SK-N-SH (cell line): ENCODE measurements around the gene PNMA6E.
"Not testable (repeated sequence)": the region's sequence is repeated elsewhere in the genome, so short reads cannot be mapped to it uniquely, and the experiment has no call there.

Experiments used
- CHD2 ChIP-seq: fragments of 150-350 bp; IDR thresholded peaks from 2 replicates; pipeline ENCODE4 v1.6.1; 2018; ENCODE audit warnings: low read length; ENCODE audit not compliant: partially characterized antibody
- EP300 ChIP-seq, 2 experiments: IDR thresholded peaks; 2 replicates each; pipeline versions ENCODE4 v1.4.0 to v1.6.1; 2012; ENCODE audit warnings: borderline replicate concordance in 1 of 2, low read depth in 1 of 2, low read length in 1 of 2
- FOXJ3 ChIP-seq: sonication (generic); formaldehyde crosslinking; IDR thresholded peaks from 2 replicates; pipeline ENCODE4 v1.5.1; 2020; ENCODE audit warnings: mild to moderate bottlenecking, missing genetic modification reagents
- MEF2A ChIP-seq: IDR thresholded peaks from 2 replicates; pipeline ENCODE4 v1.4.0; 2012; ENCODE audit warnings: low read depth, borderline replicate concordance
- MXI1 ChIP-seq: IDR thresholded peaks from 2 replicates; pipeline ENCODE4 v1.6.1; 2012; ENCODE audit warnings: mild to moderate bottlenecking, low read depth, low read length, improper control_type of control experiment
- POLR2AphosphoS5 ChIP-seq: IDR thresholded peaks from 2 replicates; pipeline ENCODE4 v1.6.1; 2012; ENCODE audit warnings: low read depth, low read length
- RCOR1 ChIP-seq: fragments of 150-350 bp; IDR thresholded peaks from 2 replicates; pipeline ENCODE4 v1.6.1; 2017; ENCODE audit warnings: antibody characterized with exemption, low read length
- REST ChIP-seq: IDR thresholded peaks from 2 replicates; pipeline ENCODE4 v1.6.1; 2012; ENCODE audit warnings: mild to moderate bottlenecking, low read depth, low read length, moderate library complexity
- RFX5 ChIP-seq: IDR thresholded peaks from 2 replicates; pipeline ENCODE4 v1.6.1; 2012; ENCODE audit warnings: mild to moderate bottlenecking, improper control_type of control experiment, low read length
- SIN3A ChIP-seq: IDR thresholded peaks from 2 replicates; pipeline ENCODE4 v1.6.1; 2012; ENCODE audit warnings: low read depth, mild to moderate bottlenecking, low read length, moderate library complexity, borderline replicate concordance
- TEAD4 ChIP-seq: IDR thresholded peaks from 2 replicates; pipeline ENCODE4 v1.4.0; 2012; ENCODE audit warnings: mild to moderate bottlenecking, borderline replicate concordance; ENCODE audit not compliant: insufficient read depth
- TF ChIP-seq, protein P1 (sequence below): fragments of 200-600 bp; sonication (generic); IDR thresholded peaks from 2 replicates; pipeline ENCODE4 v1.6.1; 2017; ENCODE audit warnings: antibody characterized with exemption, mild to moderate bottlenecking, moderate library complexity

GRCh38 chrX:153389460-153389768 is 11.7 kb downstream of the PNMA6E start:
- TF ChIP-seq, protein P1, sequence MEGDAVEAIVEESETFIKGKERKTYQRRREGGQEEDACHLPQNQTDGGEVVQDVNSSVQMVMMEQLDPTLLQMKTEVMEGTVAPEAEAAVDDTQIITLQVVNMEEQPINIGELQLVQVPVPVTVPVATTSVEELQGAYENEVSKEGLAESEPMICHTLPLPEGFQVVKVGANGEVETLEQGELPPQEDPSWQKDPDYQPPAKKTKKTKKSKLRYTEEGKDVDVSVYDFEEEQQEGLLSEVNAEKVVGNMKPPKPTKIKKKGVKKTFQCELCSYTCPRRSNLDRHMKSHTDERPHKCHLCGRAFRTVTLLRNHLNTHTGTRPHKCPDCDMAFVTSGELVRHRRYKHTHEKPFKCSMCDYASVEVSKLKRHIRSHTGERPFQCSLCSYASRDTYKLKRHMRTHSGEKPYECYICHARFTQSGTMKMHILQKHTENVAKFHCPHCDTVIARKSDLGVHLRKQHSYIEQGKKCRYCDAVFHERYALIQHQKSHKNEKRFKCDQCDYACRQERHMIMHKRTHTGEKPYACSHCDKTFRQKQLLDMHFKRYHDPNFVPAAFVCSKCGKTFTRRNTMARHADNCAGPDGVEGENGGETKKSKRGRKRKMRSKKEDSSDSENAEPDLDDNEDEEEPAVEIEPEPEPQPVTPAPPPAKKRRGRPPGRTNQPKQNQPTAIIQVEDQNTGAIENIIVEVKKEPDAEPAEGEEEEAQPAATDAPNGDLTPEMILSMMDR, result not testable (repeated sequence)
- not testable (repeated sequence) for TF ChIP-seq EP300 (IDR thresholded peaks at IDR 0.05; ENCODE audit: borderline replicate concordance in 1 of 2, low read depth in 1 of 2, low read length in 1 of 2); CHD2; FOXJ3 (CRISPR knock-in tag); MEF2A; MXI1; RCOR1; SIN3A; REST; TEAD4; RFX5; POLR2AphosphoS5
